ENCODE results near the gene NUDT8. TPM values are rescaled to one million over a fixed set of nuclear protein-coding genes. Genes with fewer than 3 reads are reported as not detected.
"Not testable (repeated sequence)": the region's sequence is repeated elsewhere in the genome, so short reads cannot be mapped to it uniquely, and the experiment has no call there.

Gene NUDT8
- 6.5 TPM for polyA plus RNA-seq (2013, experiment 1 of 2; ENCODE audit: insufficient read length)
- polyA plus RNA-seq (2013, experiment 2 of 2; ENCODE audit: insufficient read length) = 3.1 TPM

- peak; percentile 77 for DNase-seq
Observed at GRCh38 chr11:67629386-67630227, at the start of gene NUDT8. NUDT8 (minus strand) TSS chr11:67629937; CDS start chr11:67629911, 26 bp downstream.

- no peak for DNase-seq
Observed at GRCh38 chr11:67675058-67675747, 45.5 kb upstream of the NUDT8 start.

DNA sequence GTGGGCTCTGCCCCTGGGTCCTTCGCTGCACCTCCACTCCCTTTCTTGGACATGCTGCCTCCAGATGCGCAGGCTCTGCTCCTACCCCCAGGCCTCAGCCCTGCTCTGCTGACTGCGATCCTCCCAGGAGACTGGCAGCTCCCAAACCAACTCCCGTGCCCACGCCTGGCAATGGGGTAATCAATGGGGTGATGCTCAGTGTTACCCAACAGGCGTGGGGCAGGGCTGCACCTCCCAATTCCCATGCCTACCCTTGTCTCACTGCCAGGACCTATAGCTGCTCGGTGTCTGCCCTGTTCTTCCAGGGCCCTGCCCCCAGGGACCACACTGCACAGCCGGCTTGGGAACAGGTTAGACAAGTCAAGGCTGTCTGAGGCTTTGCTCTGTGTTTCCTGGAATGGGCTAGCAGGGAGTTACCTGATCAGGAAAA lies 44.7 kb upstream of the NUDT8 start, which contains the start of gene ALDH3B2:
Gene ALDH3B2, minus strand, starts transcription at position 182 of the 430 bp plus-strand sequence. CDS start 7,688 bp downstream, outside the sequence.
- DNase-seq = no peak

DNA sequence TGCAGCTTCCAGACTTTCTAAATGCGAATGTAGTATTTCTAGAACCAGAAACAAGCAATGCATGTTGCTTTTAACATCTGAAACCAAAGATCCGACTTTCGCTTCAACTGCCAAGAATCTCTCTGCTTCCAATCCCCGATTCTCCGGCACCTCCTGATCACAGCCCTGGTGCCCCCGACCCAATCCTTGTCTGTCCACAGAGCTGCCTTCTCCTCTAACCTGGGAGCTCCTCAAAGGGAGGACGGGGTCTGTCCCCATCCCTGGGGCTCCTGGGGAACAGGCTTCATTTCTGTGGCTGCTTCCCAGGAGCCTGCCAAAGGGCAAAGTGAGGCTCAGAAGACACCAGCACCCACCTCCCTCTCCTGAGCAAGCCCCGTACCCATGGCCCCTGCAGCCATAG lies 44.2 kb upstream of the NUDT8 start:
- DNase-seq = no peak

- DNase-seq = no peak
Observed at GRCh38 chr11:67673358-67673757, 43.6 kb upstream of the NUDT8 start.

- DNase-seq = no peak
Observed at GRCh38 chr11:67671211-67671520, 41.4 kb upstream of the NUDT8 start.

DNA sequence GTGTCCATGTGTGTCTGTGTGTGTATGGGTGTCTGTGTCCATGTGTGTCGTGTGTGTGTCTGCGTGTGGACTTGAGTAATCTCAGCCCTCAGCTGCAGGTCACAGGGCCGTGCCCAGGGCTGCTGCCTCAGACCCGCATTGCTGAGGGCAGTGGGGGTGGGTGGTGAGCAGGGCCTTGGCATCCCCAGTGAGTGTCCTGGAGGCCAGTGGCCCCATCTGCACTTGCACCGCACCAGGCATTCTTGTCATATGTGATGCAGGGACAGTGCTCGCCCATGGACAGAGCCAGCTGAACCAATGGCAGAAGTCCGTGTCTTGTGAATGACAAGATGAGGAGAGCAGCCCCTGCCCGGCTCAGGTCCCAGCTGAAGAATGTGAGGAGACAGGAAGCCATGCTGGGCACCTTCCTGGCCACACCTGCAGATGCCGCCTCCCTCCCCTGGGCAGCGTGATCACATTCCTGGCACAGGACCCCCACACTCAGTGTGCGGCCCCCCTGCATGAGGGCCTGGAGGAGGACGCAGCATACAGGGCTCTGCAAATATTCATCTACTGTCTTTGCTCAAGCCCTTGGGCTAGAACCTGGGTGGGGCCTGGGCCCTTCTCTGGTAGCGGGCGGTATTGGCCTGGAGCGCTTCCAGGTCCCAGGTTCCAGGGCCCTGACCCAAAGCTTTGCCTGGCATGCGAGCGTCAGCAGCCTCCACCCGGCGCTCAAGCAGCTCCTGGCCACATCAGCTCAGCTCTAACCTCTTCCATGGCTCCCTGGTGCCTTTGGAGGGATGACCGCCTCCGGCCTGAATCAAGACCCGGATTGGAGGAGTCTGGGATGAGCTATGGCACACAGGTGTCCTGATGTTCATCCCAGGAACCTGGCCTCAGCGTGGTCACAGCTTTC lies 40.8 kb upstream of the NUDT8 start:
- no peak for DNase-seq

DNA sequence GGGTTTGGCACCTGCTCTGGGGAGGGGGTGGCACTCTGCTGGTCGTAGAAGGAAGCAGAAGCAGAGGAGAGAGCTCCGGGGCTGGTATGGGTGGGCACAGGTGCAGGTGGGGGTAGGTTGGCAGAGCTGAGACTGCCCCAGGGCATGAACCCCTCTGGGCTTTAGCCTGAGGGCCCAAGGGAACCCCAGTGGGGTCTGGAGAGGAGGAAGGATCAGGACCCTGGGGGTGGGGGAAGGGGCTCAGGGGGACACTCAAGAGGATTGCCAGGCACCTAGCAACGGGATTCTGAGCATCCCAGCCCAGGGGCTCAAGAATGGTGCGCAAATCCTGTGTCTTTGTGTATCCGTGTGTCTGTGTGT lies 38.4 kb upstream of the NUDT8 start:
- no peak for DNase-seq

- DNase-seq = no peak
Observed at GRCh38 chr11:67667490-67668191, 37.9 kb upstream of the NUDT8 start.

DNA sequence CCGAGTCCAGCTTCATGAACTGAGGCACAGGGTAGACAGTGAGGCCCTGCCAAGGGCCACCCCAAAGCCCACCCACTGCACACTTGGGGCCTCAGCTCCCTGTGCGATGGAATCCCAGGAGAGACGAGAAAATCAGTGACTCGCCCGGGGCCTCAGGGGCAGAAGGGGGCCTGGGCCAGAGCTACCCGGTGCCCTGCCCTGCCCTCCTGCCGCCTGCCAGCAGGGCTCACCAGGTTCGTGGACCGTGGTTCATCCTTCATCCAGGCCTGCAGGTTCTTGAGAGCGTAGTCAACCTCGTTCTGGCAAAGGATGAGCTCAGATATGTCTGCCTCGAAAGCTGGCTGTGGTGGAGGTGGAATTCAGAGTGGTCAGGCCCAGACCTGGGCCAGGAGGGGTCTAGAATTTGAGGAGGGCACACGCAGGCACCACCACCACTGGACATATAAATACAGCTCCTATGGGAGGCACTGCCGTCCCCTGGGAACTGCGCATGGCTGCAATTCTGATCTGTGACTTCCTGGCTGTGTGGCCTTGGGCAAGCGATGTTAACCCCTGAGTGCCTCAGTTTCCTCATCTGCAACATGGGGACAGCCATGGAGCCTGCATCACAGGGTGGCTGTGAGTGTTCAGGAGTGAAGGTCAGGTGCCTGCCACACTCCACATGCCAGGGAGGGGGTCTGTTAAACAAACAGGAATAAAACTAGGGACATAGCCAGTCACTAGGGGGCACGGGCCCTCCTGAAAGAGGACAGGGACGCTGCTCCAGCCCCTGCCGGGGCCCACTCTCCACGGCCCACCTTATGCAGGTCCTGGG lies 37.1 kb upstream of the NUDT8 start:
- DNase-seq = no peak

- DNase-seq = no peak
Observed at GRCh38 chr11:67666303-67666645, 36.5 kb upstream of the NUDT8 start.

- no peak for DNase-seq
Observed at GRCh38 chr11:67665541-67666302, 36.0 kb upstream of the NUDT8 start.

DNA sequence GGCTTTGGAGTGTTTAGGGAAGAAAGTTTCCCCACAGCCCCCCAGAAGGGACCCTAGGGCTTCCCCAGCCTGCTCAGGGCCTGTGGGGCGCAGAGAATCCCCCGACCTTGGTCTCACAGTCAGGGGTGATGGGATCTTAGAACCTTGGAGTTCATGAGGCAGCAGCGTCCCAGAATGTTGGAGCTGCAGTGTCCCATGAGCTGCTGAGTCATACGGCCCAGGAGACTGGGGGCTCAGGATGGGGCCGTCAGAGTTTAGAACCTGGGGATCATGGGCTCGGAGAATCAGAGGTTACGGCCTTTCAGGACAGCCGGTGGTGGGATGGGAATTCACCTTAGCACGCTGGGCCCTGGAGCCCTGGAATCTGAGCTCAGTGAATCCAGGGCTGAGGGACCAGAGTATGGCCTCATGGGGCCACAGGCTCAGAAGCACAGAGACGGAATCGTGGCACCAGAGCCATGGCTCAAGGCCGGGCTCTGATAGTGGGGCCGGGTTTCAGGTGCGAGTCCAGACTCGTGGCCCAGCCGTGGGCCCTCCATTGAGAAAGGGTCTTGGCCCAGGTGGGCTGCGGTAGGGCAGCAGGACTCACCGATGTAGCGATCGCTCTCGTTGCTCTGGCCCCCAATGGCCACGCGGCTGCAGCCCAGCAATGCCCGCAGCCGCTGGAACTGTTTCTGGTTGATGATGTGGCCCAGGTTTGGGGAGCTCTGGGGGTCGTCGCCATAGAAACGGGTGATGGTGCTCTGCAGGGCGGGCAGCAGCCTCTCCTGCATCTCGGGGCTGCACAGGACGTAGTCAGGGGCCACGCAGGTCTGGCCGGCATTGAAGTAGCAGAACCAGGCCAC lies 35.2 kb upstream of the NUDT8 start:
- DNase-seq = no peak

GRCh38 chr11:67664213-67664585 lies 34.5 kb upstream of the NUDT8 start:
- no peak for DNase-seq

- no peak for DNase-seq
Observed at GRCh38 chr11:67663532-67664212, 33.9 kb upstream of the NUDT8 start.

- DNase-seq = no peak
Observed at GRCh38 chr11:67662835-67663531, 33.2 kb upstream of the NUDT8 start.

DNA sequence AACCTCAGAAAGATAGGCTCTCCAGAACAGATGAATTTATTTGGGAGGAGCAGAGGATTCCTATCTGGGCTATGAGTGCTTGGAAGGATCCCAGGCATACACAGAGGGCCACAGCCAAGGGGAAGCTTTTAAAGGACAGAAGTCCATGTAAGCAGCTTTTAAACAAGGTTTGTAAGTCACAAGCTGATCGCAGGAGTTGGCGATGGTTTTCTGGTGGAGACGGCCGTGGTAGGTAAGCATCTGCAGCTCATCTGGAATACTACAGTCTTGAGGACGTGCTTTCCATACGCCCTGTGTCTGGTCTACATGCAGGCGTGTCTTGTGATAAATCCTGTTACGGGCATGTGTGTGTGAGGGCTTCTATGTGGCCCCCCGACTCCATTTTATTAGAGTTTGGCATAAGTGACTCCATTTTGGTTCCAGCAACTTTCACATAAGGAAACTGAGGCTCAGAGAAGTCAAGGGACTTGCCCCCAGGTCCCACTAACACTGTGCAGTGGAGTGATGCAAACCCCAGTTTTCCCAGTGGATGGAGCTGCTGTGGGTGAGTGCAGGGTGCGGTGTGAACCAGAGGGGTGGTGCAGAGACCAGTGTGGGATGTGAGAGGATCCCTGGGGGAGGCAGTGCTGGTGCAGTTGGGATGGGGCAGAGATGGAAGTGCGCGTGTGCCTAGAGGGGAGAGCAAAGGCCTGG lies 32.6 kb upstream of the NUDT8 start:
- no peak for DNase-seq

- not testable (repeated sequence) for DNase-seq
Observed at GRCh38 chr11:67660752-67661151, 31.0 kb upstream of the NUDT8 start.
